BLaER1 (cell line): Measurements from ENCODE around the gene MGAT4B.

Experiments
- H3K27ac ChIP-seq: shearing (Covaris generic); formaldehyde crosslinking; 2 replicates; pipeline ENCODE4 v1.8.1; 2022
- H3K27me3 ChIP-seq: shearing (Covaris generic); formaldehyde crosslinking; 2 replicates; pipeline ENCODE4 v1.8.1; 2022
- H3K36me3 ChIP-seq: shearing (Covaris generic); formaldehyde crosslinking; 2 replicates; pipeline ENCODE4 v1.8.1; 2022
- H3K4me1 ChIP-seq: shearing (Covaris generic); formaldehyde crosslinking; 2 replicates; pipeline ENCODE4 v1.8.1; 2022
- H3K4me2 ChIP-seq: shearing (Covaris generic); formaldehyde crosslinking; 2 replicates; pipeline ENCODE4 v1.8.1; 2022
- H3K4me3 ChIP-seq: shearing (Covaris generic); formaldehyde crosslinking; 2 replicates; pipeline ENCODE4 v1.8.1; 2022
- H3K9ac ChIP-seq: shearing (Covaris generic); formaldehyde crosslinking; 2 replicates; pipeline ENCODE4 v1.8.1; 2022
- H3K9me3 ChIP-seq: shearing (Covaris generic); formaldehyde crosslinking; 2 replicates; pipeline ENCODE4 v1.8.1; 2022
- H4K20me1 ChIP-seq: shearing (Covaris generic); formaldehyde crosslinking; 2 replicates; pipeline ENCODE4 v1.8.1; 2022
- Cebpa-rat ChIP-seq: shearing (Covaris generic); IDR thresholded peaks from 2 replicates; pipeline ENCODE4 v1.8.1; 2022

The MGAT4B gene

GRCh38 chr5:179828756-179829421 lies 22.2 kb upstream of the MGAT4B start:
- H3K36me3 ChIP-seq = peaks cover 100% of the 10 kb centered on the region
- no peaks in the 10 kb centered on the region for H3K27me3 ChIP-seq
- TF ChIP-seq Cebpa-rat = no peak
- no peak overlapping the region for H3K4me3 ChIP-seq
- H3K9ac ChIP-seq = no peak overlapping the region
- no peak overlapping the region for H3K27ac ChIP-seq
- H3K4me1 ChIP-seq = peaks cover 13% of the 10 kb centered on the region; the same call in 1 of the 2 replicates
- H3K4me2 ChIP-seq = no peak overlapping the region
- peaks cover 51% of the 10 kb centered on the region for H4K20me1 ChIP-seq
- peaks cover 26% of the 10 kb centered on the region for H3K9me3 ChIP-seq

GRCh38 chr5:179827680-179828079 lies 21.0 kb upstream of the MGAT4B start:
- Histone ChIP-seq H3K36me3 (peaks cover 100% of the 10 kb centered on the region), H4K20me1 (peaks cover 57% of the 10 kb centered on the region), H3K4me1 (peaks cover 18% of the 10 kb centered on the region), H3K4me2 (no peak overlapping the region; the same call in 1 of the 2 replicates), H3K27ac (peak overlapping the region; percentile 22; the same call in 1 of the 2 replicates), H3K4me3 (no peak overlapping the region), H3K9ac (no peak overlapping the region), H3K9me3 (peaks cover 17% of the 10 kb centered on the region), H3K27me3 (no peaks in the 10 kb centered on the region)
- no peak for TF ChIP-seq Cebpa-rat

- Histone ChIP-seq H3K36me3 (peaks cover 84% of the 10 kb centered on the region), H3K4me3 (no peak overlapping the region), H3K27ac (no peak overlapping the region), H3K4me1 (peaks cover 28% of the 10 kb centered on the region), H3K9me3 (peaks cover 16% of the 10 kb centered on the region), H4K20me1 (peaks cover 68% of the 10 kb centered on the region), H3K4me2 (no peak overlapping the region), H3K27me3 (no peaks in the 10 kb centered on the region), H3K9ac (no peak overlapping the region)
- TF ChIP-seq Cebpa-rat = no peak
Measured at GRCh38 chr5:179825655-179826182, 19.1 kb upstream of the MGAT4B start.

- H3K4me1 ChIP-seq = peaks cover 37% of the 10 kb centered on the region
- H3K9me3 ChIP-seq = peaks cover 6% of the 10 kb centered on the region
- H3K36me3 ChIP-seq = peaks cover 74% of the 10 kb centered on the region
- H3K4me3 ChIP-seq = no peak overlapping the region
- H4K20me1 ChIP-seq = peaks cover 68% of the 10 kb centered on the region
- H3K4me2 ChIP-seq = no peak overlapping the region
- H3K27me3 ChIP-seq = no peaks in the 10 kb centered on the region
- no peak overlapping the region for H3K27ac ChIP-seq
- H3K9ac ChIP-seq = no peak overlapping the region
- TF ChIP-seq Cebpa-rat = no peak
Measured at GRCh38 chr5:179824745-179825112, 18.1 kb upstream of the MGAT4B start.

GRCh38 chr5:179823937-179824744 lies 17.5 kb upstream of the MGAT4B start:
- peaks cover 42% of the 10 kb centered on the region for H3K4me1 ChIP-seq
- H3K27ac ChIP-seq = no peak overlapping the region
- no peak overlapping the region for H3K4me3 ChIP-seq
- peaks cover 69% of the 10 kb centered on the region for H3K36me3 ChIP-seq
- H3K27me3 ChIP-seq = no peaks in the 10 kb centered on the region
- H3K4me2 ChIP-seq = no peak overlapping the region
- no peak for TF ChIP-seq Cebpa-rat
- H3K9me3 ChIP-seq = peaks cover 2% of the 10 kb centered on the region; the same call in 1 of the 2 replicates
- H4K20me1 ChIP-seq = peaks cover 68% of the 10 kb centered on the region
- no peak overlapping the region for H3K9ac ChIP-seq

GRCh38 chr5:179822444-179822990 lies 15.9 kb upstream of the MGAT4B start:
- 0 out of 2 replicates have a peak overlapping the region, but pooled peaks have one; percentile 22 for H3K27ac ChIP-seq
- H3K4me1 ChIP-seq = peaks cover 54% of the 10 kb centered on the region
- peak overlapping the region; percentile 19; the same call in 1 of the 2 replicates for H3K9ac ChIP-seq
- H4K20me1 ChIP-seq = peaks cover 63% of the 10 kb centered on the region
- H3K4me3 ChIP-seq = no peak overlapping the region
- H3K4me2 ChIP-seq = peak overlapping the region; percentile 98
- no peak for TF ChIP-seq Cebpa-rat
- peaks cover 12% of the 10 kb centered on the region for H3K27me3 ChIP-seq
- H3K36me3 ChIP-seq = peaks cover 52% of the 10 kb centered on the region
- H3K9me3 ChIP-seq = no peaks in the 10 kb centered on the region

- TF ChIP-seq Cebpa-rat = no peak
- Histone ChIP-seq H3K4me1 (peaks cover 54% of the 10 kb centered on the region), H3K9ac (peak overlapping the region; percentile 92), H3K36me3 (peaks cover 48% of the 10 kb centered on the region), H3K9me3 (no peaks in the 10 kb centered on the region), H3K4me2 (peak overlapping the region; percentile 98), H4K20me1 (peaks cover 58% of the 10 kb centered on the region), H3K27ac (0 out of 2 replicates have a peak overlapping the region, but pooled peaks have one; percentile 22), H3K27me3 (peaks cover 16% of the 10 kb centered on the region), H3K4me3 (peak overlapping the region; percentile 81)
Measured at GRCh38 chr5:179822059-179822432, 15.4 kb upstream of the MGAT4B start.

GRCh38 chr5:179821298-179822058 lies 14.8 kb upstream of the MGAT4B start:
- Histone ChIP-seq H3K27me3 (peaks cover 22% of the 10 kb centered on the region), H3K9ac (peak overlapping the region; percentile 92), H3K36me3 (peaks cover 42% of the 10 kb centered on the region), H3K9me3 (no peaks in the 10 kb centered on the region), H3K4me2 (peak overlapping the region; percentile 98), H3K27ac (peak overlapping the region; percentile 91), H4K20me1 (peaks cover 60% of the 10 kb centered on the region), H3K4me1 (peaks cover 56% of the 10 kb centered on the region), H3K4me3 (peak overlapping the region; percentile 81)
- TF ChIP-seq Cebpa-rat = no peak
